HG03175 (cell line): ENCODE results near the gene USP35.

Source experiments
- ATAC-seq: cut with Tn5 transposase; IDR thresholded peaks from one replicate; pipeline ENCODE4 v1.9.1; 2021; ENCODE audit warnings: mild to moderate bottlenecking, moderate library complexity; ENCODE audit not compliant: unreplicated experiment

USP35 gene, protein sequence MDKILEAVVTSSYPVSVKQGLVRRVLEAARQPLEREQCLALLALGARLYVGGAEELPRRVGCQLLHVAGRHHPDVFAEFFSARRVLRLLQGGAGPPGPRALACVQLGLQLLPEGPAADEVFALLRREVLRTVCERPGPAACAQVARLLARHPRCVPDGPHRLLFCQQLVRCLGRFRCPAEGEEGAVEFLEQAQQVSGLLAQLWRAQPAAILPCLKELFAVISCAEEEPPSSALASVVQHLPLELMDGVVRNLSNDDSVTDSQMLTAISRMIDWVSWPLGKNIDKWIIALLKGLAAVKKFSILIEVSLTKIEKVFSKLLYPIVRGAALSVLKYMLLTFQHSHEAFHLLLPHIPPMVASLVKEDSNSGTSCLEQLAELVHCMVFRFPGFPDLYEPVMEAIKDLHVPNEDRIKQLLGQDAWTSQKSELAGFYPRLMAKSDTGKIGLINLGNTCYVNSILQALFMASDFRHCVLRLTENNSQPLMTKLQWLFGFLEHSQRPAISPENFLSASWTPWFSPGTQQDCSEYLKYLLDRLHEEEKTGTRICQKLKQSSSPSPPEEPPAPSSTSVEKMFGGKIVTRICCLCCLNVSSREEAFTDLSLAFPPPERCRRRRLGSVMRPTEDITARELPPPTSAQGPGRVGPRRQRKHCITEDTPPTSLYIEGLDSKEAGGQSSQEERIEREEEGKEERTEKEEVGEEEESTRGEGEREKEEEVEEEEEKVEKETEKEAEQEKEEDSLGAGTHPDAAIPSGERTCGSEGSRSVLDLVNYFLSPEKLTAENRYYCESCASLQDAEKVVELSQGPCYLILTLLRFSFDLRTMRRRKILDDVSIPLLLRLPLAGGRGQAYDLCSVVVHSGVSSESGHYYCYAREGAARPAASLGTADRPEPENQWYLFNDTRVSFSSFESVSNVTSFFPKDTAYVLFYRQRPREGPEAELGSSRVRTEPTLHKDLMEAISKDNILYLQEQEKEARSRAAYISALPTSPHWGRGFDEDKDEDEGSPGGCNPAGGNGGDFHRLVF

DNA sequence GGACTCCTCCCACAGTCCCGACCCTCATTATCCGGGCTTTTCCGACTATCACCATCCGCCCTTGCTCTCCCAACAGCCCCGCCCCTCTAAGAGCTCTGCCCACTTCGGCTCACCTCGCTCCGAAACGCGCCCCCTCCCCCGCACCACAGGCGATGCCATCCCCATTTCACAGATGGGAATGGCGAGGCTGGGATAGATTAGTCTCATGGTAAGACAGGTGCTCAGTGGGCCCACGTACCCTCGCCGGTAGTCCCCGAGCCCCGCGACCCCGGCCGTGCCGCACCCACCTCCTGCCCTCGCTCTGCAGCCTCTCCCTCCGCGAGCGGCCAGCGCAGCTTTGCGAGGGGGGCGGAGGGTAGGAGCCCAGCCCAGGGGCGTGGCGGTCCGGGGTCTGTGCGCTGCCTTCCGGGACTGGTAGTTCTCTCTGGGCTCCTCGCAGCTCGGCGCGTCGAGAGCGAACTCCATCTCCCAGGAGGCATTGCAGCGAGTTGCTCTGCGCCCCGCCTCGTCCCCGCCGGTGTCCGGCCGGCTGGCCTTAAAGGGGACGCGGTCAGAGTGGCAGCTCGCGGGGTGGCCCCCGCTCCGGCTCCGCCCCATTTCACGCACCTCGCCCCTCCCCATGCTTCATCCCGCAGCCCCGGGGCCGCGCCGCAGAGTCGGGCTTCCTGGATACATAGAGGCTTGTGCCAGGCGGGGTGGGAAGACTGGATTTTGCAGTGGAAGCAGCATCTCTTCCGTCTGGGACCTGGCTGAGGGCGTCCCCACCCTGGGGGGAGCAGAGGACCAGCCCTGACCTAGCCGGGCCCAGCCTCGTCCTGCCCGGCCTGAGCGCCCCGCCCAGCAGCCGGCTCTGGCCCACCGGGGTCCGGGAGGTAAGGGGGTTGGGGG, at the start of gene USP35, which contains the start of gene KCTD21:
Gene USP35, plus strand, starts transcription at position 634 of the 888 bp plus-strand sequence. CDS start 7,327 bp downstream, outside the sequence.
Gene KCTD21, minus strand, starts transcription at position 341 of the 888 bp plus-strand sequence. CDS start 14,072 bp downstream, outside the sequence.
- peak; percentile 98 for ATAC-seq

DNA sequence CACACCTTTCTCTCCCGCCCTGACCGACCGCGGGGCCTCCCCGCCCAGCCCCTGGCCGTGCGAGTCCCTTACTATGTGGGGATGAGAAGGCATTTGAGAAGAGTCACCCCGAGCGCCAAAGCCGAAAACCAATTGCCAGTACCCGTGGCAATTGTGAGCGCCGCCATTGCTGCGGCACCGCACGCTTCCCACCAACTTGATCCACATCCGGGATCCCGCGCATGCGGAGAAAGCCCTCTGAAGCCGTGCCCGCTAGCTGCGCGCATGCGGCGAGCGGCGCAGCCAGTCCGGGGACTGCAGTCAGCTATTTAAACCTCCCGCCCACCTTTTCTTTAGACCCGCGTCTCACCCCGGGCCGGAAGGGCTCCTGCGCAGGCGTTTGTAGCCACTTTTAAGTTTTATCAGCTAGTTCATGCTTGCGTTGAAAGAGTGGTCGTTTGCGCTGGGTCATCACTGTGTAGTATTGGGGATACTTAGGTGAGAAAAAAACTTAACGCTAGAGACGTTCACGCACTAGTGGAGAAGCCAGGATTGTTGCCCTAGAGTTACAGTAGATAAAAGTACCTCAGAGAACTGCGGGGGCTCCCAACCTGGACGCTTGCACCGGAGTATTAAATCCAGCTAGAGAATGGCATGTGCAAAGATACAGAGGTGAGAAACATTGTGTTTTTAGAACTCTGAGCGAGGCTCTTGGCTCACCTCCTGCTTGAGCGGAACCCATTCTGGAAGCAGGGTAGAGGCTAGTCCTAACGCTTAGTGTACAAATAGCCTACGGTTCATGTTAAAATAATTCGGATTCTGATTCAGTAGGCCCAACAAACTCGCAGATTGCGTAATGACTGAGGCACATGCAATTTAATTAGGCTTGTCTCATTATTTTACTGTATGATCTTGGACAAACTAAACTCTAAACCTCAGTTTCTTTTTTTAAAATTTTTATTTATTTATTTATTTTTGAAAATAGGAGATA, 49.0 kb upstream of the USP35 start, which contains the start of gene ALG8:
Gene ALG8, minus strand, starts transcription at position 205 of the 970 bp plus-strand sequence. Its CDS starts 38 bp downstream, at position 167.
- ATAC-seq = peak; percentile 91

DNA sequence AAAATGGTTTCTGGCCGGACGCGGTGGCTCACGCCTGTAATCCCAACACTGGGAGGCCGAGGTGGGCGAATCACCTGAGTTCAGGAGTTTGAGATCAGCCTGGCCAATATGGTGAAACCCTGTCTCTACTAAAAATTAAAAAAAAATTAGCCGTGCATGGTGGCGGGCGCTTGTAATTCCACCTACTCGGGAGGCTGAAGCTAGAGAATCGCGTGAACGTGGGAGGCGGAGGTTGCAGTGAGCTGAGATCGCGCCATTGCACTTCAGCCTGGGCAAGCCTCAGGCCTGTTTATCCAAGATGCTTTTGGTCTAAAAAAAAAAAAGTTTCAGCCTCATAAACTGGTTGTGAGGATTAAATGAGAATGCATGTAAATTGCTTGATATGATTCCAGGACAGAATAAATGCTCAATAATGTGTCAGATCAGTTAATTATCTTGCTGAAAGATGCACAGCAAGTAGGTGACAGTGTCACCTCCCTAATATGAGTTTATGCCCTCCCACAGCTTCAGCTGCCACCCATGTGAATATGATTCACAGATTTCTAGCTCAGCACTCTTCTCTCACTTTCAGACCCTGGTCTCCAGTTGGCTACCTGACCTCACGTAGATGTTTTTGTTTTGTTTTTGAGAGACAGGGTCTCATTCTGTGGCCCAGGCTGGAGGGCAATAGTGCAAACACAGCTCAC, 48.2 kb upstream of the USP35 start:
- ATAC-seq = no peak

DNA sequence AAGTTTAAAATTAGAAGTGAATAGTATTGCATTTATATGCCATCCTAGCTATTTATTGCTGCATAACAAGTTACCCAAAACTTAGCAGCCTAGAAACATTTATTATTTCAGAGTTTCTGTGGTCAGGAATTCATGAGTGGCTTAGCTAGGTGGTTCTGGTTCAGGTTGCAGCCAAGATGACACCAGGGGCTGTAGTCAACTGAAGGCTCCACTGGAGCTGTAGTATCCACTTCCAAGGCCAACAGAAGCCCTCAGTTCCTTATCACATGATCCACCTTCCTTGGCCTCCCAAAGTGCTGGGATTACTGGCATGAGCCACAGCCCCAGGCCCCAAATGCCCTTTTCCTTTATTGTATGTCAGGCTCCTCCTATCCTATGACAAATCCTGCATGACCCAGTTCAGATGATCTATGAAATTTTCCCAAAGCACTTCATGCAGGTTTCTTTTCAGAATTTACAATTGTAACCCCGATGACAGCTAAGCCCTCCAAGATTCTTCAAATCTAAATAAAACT, 43.2 kb upstream of the USP35 start:
- ATAC-seq = no peak

DNA sequence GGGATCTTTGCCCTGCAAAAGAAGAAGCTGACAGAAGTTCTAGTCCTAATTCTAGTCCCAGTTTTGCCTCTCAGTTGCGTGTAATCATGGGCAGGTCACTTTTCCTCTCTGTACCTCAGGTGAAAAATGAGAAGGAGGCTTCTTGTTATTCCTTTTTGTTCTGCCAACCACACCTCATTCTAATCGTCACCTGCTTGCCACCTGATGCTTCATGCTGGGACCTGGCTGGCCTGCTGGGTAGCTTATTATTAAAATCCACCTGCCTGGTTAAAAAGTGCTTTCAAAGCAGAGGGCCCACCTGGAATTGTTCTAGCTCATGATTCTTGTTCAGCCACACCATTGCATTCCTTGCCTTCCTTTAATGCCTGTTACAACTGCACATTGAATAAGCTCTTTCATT, 40.9 kb upstream of the USP35 start:
- no peak for ATAC-seq

DNA sequence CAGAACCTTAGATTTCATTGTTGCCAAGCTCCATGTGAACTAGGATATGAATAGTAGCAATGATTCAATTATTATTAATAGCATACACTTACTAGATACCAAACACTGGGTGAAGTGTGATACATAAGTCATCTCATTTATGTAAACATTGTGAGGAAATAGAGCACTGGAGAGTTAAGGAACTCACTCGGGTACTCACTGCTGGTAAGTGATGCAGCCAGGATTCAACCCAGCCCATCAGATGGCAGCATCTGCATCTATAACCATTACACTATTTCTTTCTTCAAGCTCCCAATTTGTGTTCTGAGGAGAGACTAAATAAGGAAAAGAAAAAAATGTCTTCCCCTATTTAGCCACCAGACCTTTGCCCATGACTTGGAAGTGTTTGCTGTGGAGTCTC, 39.1 kb upstream of the USP35 start:
- ATAC-seq = no peak

DNA sequence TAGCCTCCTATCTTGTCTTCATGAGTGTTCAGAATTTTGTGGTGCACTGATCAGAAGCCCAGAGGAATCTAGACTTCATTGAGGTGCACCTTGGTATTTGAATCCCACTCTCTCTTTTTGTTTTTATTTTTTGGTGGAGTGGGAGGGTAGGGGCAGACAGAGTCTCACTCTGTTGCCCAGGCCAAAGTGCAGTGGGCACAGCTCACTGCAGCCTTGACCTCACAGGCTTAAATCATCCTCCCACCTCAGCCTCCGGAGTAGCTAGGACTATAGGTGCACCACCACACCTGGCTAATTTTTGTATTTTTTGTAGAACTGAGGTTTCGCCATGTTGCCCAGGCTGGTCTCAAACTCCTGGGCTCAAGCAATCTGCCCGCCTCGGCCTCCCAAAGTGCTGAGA, 38.4 kb upstream of the USP35 start:
- ATAC-seq = no peak

DNA sequence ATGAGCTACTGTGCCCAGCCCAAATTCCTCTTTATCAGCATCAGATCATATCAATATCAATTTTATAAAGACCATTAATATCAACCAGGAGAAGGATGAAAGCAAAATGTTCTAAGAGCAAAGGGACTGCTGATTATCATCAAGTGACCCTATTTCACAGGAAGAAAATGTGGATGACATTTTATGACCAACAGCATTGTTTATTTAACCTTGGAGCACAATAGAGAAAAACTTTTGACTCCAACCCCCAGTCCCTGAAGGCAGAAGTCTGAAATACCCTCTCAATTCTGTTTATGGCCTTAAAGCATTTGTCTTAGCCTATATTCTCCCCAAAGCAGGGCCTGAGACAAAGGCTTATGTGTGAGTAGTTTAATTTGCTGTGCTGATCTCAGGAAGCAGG, 38.0 kb upstream of the USP35 start:
- no peak for ATAC-seq

DNA sequence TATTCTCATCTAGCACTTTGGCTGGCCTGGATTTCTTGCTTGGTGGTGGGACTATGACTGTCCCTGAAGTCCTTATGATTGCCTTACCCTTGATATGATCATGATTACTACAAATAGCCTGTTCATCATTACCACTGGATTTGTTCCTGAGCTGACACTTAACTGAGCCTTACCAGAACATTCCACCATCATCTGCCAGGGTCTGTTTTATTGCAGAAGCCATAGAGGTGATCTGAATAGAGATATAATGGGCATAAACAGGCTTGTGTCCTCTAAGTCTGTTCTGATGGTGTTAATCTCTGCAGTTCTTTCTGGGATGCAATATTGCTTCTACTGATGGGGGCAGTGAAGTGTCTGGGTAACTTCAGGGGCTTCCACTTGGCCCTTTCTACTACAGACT, 36.9 kb upstream of the USP35 start:
- no peak for ATAC-seq

DNA sequence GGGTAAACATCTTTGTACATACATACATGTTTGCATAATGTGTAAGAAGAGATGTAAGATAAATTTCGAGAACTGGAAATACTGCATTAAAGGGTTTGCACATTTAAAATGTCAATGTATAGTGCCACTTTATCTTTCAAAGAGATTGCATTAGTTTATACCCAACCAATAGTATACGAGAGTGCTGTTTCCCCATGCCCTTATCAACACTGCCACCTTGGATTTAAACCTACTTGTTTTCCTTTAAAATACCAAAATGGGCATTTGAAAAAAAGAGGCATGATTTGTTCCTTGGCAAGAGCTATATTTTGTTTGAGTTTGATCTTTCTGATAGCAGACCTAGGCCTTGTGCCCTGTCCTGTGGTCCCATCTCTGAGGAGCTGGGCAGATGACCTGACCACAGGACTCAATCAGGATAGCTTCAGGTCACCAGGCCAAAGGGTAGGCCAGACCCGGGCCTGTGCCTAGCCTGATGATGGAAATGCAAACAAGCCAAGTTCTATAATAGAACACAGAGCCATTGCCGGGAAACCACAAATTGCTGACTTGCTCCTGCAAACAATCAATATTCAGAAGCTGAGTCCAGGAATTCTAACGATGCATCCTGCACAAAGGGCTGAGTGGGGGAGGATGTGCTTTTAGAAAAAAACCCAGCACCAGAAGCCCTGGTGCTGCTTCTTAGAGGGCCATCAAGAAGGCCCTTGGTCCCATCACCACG, 32.4 kb upstream of the USP35 start:
- ATAC-seq = no peak

DNA sequence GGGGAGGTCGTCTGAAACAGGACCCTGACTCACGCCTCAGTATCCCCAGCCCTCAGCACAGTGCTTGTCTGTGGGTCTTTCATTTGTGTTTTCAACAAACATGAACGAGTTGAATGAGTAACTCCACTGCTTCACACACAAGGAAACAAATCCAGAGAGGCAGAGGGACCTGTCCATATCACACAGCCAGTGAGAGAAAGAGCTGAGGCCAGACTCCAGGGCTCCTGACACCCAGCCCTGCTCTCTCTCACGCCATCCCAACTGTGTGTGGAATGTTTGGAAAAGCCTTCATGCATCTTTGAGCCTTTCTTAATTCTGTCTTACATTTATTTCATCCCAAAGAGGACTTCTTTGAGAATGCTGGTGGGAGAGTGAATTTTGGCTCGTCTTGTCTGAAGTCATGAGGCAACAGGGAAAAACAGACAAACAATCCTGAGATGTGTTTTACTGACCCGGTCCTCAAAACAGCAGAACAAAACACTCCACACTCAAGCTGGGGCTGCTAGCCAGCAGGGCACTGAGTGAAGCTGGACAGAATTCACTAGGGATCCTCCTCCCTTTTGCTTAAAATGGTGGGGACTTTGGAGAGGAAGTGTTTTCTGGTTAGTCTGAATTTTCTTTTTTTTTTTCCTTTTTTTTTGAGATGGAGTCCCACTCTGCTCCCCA, 29.6 kb upstream of the USP35 start:
- no peak for ATAC-seq

DNA sequence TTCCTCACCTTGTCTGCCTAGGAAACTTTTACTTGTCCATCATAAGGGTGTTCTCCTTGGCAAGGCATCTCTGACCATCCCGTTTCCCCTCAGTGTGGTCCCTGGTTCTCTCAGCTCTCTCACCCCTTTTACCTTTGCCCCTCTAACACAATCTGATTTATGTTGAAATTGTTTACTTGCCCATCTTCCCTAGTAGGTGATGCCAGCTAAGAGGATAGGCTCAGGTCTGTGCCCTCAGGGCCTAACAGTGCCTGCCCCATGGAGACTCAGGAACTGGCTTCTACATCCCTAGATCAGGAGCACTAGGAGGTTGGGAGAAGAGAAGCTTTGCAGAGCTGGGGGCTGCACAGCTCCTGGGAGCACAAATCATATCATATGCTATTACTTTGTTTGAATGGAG, 28.2 kb upstream of the USP35 start:
- no peak for ATAC-seq

DNA sequence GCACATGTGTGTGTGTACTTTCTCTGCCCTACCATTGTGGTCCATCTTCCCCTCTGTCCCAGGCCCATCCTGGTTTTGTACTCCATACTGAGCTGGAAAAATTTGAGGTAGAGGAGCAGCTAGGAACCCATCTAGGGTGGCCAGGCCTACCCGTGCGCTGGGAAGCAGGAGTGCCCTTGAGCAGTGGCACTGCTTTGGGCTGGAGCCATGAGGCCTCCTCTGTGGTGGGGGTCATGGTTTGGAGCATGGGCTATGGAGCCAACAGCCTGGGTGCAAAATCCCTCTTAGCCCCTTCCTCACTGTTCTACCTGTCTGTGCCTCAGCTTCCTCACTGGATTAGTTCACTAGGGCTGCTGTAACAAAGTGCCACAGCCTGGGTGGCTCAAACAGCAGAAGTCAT, 27.4 kb upstream of the USP35 start:
- ATAC-seq = no peak

DNA sequence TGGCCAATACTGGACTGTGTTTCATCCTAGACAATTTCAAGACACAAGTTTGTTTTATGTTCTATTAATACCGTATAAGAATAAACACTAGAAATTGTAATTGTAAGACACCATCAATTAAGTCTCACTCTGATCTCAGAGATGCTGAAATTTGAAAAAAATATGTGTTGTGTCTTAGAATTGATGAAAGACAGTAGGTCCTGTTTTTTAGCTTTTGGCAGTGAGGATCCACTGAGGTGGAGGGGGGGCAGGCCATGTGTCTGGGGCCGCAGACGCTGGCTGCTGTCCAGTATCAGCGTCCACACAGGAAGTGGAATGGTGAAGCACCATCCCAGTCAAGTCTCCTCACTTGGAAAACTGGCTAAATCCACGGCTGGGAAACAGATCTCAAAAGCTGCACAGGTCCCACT, 26.8 kb upstream of the USP35 start:
- no peak for ATAC-seq

DNA sequence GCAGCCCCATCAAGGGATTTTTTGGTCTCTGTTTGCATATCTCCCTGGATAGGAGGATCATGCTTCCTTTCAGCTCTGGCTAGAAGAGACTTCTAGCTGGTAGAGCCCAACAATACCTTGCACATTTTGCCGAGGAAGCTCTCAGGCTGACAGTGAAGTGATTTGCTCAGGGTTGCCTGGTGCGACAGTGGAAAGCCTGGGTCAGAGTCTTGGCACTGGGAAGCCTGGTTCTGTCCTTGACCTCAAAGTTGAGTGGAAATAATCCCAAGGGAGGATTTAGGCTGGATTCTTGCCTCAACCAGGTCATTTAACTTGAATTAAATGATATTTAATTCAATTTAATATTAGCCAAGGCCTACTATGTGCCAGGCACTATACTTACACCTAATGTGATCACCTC, 24.9 kb upstream of the USP35 start:
- ATAC-seq = no peak

DNA sequence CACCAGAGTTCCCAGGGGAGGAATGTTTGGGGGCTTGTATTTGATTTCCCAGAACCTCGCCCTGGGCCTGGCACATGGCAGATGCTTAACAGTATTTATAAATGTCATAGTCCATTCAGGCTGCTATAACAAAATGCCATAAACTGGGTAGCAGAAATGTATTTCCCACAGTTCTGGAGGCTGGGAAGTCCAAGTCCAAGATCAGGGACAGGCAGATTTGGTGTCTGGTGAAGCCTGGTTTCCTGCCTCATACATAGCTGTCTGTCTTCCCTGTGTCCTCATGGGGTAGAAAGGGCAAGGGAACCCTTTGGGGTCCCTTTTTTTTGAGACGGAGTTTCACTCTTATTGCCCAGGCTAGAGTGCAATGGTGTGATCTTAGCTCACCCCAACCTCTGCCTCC, 24.2 kb upstream of the USP35 start:
- no peak for ATAC-seq

DNA sequence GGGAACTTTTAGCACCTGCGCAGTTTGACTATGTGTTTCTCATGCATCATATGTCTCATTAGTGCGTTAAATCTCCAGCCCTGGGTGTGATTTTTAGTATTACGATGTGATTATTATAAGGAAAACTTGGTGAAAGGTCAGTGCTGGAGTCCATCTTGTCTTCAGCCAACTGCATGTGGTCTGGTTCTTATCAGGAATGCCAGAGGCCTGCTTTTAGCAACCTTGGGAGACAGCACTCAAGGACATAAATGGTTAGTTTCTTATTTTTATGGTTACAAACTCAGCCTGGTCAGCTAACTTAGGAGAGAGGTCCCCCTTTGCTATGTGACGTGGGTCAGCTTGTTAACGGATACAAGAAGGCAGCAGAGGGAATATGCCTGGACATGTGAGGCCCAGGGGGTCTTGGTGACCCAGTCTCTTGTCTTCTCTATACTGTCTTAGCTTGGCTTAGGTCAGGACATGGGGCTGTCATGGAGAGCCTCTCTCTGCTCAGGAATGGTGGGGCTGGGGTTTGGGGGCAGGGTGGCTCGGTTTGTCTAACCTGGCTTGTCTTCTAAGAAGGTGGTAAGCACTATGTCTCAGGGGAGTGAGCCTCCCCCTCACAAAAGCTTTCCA, 21.8 kb upstream of the USP35 start:
- ATAC-seq = no peak
